Fibroblast of mammary gland (primary cell): ENCODE data around the gene GGA2.

Experiments
- DNase-seq: peaks from one replicate; pipeline ENCODE4 v3.0.0-alpha.2; 2010; ENCODE audit warnings: low read depth
- H3K4me3 ChIP-seq: 2 replicates; pipeline ENCODE4 v1.5.1; 2011; ENCODE audit warnings: low read depth, mild to moderate bottlenecking, low read length, moderate library complexity; ENCODE audit not compliant: control insufficient read depth
- TF ChIP-seq, protein P1 (sequence below): conservative IDR thresholded peaks from 2 replicates; pipeline ENCODE4 v1.5.1; 2011; ENCODE audit warnings: low read depth, low read length, inconsistent platforms; ENCODE audit not compliant: control insufficient read depth, insufficient read depth

The GGA2 gene

DNA sequence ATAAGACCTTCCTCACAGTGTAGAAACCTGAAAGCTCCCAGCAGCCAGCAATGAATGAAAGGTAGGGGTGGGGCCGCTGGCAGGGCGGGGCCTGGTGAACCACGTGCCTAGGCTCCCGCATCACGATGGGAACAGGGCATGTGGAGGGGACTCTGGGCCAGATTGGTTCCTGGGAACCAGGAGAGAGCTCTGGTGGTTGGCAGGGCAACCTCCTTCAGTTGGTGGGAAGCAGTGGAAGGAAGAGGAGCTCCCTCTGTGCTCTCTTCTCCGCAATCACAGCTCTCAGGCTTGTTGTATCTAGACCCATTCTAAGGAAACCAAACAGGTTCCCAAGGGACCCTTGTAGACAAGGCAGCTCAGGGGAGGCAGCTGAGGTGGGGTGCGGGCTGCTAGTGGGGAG lies 10.5 kb downstream of the GGA2 start:
- H3K4me3 ChIP-seq = no peak overlapping the region
- DNase-seq = no peak
- TF ChIP-seq, protein P1, sequence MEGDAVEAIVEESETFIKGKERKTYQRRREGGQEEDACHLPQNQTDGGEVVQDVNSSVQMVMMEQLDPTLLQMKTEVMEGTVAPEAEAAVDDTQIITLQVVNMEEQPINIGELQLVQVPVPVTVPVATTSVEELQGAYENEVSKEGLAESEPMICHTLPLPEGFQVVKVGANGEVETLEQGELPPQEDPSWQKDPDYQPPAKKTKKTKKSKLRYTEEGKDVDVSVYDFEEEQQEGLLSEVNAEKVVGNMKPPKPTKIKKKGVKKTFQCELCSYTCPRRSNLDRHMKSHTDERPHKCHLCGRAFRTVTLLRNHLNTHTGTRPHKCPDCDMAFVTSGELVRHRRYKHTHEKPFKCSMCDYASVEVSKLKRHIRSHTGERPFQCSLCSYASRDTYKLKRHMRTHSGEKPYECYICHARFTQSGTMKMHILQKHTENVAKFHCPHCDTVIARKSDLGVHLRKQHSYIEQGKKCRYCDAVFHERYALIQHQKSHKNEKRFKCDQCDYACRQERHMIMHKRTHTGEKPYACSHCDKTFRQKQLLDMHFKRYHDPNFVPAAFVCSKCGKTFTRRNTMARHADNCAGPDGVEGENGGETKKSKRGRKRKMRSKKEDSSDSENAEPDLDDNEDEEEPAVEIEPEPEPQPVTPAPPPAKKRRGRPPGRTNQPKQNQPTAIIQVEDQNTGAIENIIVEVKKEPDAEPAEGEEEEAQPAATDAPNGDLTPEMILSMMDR = no peak

DNA sequence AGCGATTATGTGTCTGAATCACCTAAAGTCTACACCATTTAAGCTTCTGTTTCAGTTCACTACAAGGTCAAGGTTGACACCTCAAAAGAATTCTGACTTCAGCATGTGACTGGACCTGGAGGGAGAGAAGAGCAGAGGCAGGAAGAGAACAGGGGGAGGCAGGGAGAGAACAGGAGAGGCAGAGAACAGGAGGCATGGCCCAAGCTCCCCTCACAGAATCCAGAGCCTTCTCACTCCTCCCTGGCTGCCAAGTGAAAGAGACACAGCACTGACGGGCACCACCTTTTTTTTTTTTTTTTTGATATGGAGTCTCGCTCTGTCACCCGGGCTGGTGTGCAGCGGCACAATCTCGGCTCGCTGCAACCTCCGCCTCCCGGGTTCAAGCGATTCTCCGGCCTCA lies 11.4 kb downstream of the GGA2 start:
- TF ChIP-seq, protein P1 = no peak
- no peak overlapping the region for H3K4me3 ChIP-seq
- no peak for DNase-seq

DNA sequence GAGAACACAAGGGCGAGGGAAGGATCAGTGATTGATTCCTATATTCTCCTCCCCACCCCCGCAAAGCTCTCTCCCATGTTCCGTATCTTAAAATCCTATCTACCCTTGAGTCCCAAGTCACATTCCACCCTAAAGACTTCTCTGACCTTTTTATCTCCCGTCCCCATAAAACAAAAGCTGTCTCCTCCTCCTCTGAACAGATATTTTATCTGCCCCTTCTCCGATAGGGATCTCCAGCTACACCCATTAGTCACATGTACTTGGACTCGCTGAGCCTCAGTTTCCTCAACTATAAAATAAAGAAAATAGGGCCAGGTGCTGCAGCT lies 12.8 kb downstream of the GGA2 start:
- H3K4me3 ChIP-seq = no peak overlapping the region
- DNase-seq = no peak
- TF ChIP-seq, protein P1 = no peak

DNA sequence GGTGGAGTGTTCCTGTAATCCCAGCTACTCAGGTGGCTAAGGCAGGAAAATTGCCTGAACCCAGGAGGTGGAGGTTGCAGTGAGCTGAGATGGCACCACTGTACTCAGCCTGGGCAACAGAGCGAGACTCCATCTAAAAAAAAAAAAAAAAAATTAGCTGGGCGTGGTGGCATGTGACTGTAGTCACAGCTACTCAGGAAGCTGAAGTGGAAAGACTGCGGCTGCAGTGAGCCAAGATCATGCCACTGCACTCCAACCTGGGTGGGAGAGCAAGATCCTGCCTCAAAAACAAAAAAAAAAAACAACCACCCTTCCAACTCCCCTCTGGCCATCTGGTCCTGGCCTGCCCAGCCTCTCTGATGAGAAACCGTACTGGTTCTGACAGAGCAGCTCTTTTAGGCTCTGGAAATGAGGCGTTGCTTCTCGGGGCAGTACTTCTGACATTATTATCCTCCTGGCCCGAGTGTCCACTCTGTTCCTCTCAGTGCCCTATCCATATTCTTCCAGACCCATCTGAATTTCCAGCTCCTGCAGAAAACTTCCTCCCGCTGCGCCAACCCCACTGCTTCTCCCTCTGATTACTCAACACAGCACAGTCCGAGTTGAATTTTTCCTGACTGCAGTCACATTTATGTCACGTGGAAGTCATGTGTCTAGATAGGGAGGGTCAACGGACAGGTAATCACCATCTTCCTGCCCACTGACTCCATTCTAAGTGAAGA lies 13.3 kb downstream of the GGA2 start:
- TF ChIP-seq, protein P1 = no peak
- DNase-seq = peak; percentile 77
- H3K4me3 ChIP-seq = peak overlapping the region; percentile 9

DNA sequence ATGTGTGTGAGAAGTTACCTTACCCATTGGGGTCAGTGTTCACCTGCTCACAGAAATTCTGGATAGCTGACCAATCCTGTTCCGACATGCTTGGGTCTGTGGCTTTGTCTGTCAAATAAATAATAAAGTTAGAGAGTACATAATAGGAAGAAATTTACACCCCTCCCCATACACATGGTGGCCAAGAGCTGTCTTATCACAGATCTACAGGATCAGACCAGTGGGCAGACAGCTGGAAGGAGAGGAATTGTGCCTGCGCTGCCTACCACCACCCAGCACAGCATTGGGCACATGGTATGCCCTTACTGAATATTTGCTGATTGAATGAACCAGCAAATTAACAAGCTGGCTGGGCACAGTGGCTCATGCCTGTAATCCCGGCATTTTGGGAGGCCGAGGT lies 14.6 kb downstream of the GGA2 start:
- TF ChIP-seq, protein P1 = no peak
- DNase-seq = no peak
- H3K4me3 ChIP-seq = no peak overlapping the region

DNA sequence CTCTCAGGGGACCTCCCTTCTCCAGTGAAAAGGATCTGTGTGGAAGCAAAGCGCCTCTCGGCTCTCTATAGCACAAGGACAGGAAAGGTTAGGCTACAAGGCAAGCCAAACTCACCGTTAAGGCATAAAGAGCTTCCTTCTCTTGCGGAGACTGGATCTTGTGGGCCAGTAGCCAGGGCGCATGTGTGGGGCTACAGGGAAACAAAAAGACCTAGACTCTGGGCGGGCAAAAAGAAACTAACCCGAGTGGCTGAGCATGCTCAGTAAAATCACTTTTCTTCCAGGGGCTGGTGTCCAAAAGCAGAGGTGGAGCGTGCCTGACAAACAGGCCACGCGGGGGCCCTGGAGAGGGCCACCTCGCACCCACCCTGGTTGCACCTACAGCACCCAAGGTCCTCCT lies 16.1 kb downstream of the GGA2 start:
- TF ChIP-seq, protein P1 = no peak
- no peak overlapping the region for H3K4me3 ChIP-seq
- no peak for DNase-seq

DNA sequence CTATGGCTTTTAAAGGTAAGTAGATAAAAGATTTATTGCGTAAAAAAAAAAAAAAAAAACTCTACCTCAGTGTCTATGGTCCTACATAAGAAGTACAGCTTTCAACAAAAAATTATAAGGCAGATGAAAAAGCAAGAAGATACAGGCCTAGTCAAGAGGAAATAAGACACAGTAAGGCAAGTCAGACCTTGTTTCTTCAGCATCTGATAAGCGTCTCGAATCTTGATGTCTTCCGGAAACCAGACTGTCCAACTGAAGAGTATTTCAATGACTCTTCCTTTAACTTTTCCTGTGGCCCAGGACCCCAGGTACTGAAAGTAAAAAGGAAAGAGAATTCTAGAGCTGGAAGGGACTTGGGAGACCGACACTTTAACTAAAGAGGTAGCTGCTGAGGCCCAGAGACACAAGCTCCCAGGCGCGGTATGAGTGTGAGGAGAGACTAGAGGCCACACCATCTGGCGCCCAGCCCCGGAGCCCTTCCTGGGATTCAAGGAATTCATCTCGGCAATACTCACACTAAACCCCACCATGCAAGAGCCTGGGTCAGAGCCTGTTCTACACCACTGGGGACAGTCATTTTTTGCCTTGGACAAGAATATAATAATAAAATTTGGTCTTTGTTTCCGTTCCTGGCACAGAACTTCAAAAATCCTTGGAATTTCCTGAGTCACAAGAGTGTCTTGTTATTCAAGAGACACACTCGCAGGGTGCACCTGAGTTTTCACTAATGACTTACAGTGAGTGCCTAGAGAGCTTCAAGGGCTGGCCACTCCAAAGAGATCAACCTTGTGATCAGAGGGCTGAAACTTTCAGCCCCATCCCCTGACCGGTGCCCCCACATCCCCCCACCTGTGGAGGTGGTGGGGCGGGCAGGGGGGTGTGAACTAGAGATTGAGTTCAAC lies 18.6 kb downstream of the GGA2 start:
- H3K4me3 ChIP-seq = no peak overlapping the region
- DNase-seq = no peak
- TF ChIP-seq, protein P1 = no peak
